Peyer's patch (tissue), 4 donors: Measurements from ENCODE around the gene ATF5. TPM values are rescaled to one million over a fixed set of nuclear protein-coding genes. Genes with fewer than 3 reads are reported as not detected.

Experiments
- DNase-seq, 3 donors: peaks; one replicate each; pipeline ENCODE4 v3.0.0-alpha.2; 2017 to 2019
- H3K27ac ChIP-seq, 4 donors: fragments of 200-600 bp; sonication (generic); one replicate each; pipeline ENCODE4 v1.5.1; 2016 to 2019
- H3K27me3 ChIP-seq, 2 donors: fragments of 200-600 bp; sonication (generic); one replicate each; pipeline ENCODE4 v1.5.1; 2019
- H3K36me3 ChIP-seq, 3 donors: fragments of 200-600 bp; sonication (generic); one replicate each; pipeline ENCODE4 v1.5.1; 2016 to 2019
- H3K4me1 ChIP-seq, 4 donors: fragments of 200-600 bp; sonication (generic); one replicate each; pipeline ENCODE4 v1.5.1; 2016 to 2019
- H3K4me3 ChIP-seq, 4 donors: fragments of 200-600 bp; sonication (generic); 1 replicate in 3 of 4; 2 replicates in 1 of 4; pipeline ENCODE4 v1.5.1; 2016 to 2019; ENCODE audit warnings: mild to moderate bottlenecking in 1 of 4
- H3K9me3 ChIP-seq, 4 donors: fragments of 200-600 bp; sonication (generic); one replicate each; pipeline ENCODE4 v1.5.1; 2016 to 2019; ENCODE audit warnings: mild to moderate bottlenecking in 1 of 4
- POLR2A ChIP-seq, 2 donors: fragments of 450-650 bp; IDR thresholded peaks; one replicate each; pipeline ENCODE4 v1.5.1; 2017; ENCODE audit warnings: antibody characterized with exemption in 2 of 2, mild to moderate bottlenecking in 2 of 2, moderate library complexity in 2 of 2
- total RNA-seq, 4 donors: library from RNA; depleted of rRNA; stranded (reverse); fragments of >200 nt; gene quantifications; one replicate each; pipeline ENCODE4 v1.1.0, GENCODE V29; 2016
- TF ChIP-seq, protein P1 (sequence below), 6 experiments: fragments of 450-650 bp in 4 of 6; fragments of 200-600 bp in 2 of 6; sonication (generic) in 1 of 6; IDR thresholded peaks; one replicate each; pipeline ENCODE4 v1.5.1; 2017 to 2019; ENCODE audit warnings: antibody characterized with exemption in 6 of 6, mild to moderate bottlenecking in 3 of 6, moderate library complexity in 1 of 6

The ATF5 gene
- total RNA-seq, 4 donors from 2014 or later = 3.3 to 21.4 (median 18.2) TPM

DNA sequence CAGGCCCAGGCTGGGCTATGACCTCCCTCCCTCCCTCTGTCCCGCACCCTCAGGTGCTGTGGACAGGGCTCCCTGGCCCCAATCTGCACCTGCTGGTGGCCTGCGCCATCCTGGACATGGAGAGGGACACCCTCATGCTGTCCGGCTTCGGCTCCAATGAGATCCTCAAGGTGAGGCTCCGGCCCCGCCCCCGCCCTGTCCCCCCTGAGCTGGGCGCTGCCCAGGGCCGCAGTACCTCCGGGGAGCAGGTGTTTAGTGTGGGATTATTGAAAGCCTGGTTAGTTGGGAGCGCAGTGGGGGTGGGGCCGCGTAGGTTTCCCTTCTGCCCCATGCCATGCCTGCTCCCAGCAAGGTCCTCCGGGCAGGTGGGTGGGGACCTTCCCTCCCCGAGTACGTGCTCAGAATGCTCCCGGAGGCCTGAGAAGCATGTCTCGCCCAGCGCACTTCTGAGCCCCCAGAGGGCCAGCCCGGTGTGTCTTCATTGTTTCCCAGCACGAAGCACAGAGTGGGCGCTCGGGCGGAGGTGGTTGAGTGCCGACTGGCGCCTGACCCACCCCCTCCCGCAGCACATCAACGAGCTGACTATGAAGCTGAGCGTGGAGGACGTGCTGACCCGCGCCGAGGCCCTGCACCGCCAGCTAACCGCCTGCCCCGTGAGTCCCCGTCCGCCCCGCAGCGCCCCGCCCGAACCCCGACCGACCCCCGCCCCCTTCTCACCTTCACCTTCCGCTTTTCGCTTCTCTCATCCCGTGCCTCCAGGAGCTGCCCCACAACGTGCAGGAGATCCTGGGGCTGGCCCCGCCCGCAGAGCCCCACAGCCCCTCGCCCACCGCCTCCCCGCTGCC lies 41.1 kb upstream of the ATF5 start:
- DNase-seq = no peak
- TF ChIP-seq POLR2A (IDR thresholded peaks at IDR 0.05) = no peak
- TF ChIP-seq, protein P1, sequence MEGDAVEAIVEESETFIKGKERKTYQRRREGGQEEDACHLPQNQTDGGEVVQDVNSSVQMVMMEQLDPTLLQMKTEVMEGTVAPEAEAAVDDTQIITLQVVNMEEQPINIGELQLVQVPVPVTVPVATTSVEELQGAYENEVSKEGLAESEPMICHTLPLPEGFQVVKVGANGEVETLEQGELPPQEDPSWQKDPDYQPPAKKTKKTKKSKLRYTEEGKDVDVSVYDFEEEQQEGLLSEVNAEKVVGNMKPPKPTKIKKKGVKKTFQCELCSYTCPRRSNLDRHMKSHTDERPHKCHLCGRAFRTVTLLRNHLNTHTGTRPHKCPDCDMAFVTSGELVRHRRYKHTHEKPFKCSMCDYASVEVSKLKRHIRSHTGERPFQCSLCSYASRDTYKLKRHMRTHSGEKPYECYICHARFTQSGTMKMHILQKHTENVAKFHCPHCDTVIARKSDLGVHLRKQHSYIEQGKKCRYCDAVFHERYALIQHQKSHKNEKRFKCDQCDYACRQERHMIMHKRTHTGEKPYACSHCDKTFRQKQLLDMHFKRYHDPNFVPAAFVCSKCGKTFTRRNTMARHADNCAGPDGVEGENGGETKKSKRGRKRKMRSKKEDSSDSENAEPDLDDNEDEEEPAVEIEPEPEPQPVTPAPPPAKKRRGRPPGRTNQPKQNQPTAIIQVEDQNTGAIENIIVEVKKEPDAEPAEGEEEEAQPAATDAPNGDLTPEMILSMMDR (IDR thresholded peaks at IDR 0.05) = no peak
- no peak overlapping the region for H3K4me3 ChIP-seq
- H3K27ac ChIP-seq = no peak overlapping the region
- peaks cover 0 to 40% (median 0%) of the 10 kb centered on the region in 3 donors for H3K36me3 ChIP-seq
- no peaks in the 10 kb centered on the region for H3K9me3 ChIP-seq
- no peaks in the 10 kb centered on the region for H3K27me3 ChIP-seq
- H3K4me1 ChIP-seq = peaks cover 0 to 14% (median 8%) of the 10 kb centered on the region in 4 donors

DNA sequence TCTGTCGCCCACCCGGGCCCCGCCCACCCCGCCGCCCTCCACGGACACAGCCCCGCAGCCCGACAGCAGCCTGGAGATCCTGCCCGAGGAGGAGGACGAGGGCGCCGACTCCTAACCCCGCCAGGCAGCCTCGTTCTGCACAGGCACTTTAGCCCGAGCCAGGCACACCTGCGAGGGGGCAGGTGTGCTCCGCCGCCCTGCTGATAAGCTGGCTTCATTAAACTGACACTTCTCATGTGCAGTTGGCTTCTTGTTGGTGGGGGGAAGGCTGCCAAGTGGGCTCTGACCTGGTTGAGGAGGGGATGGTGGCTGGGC lies 40.5 kb upstream of the ATF5 start:
- no peak for DNase-seq
- H3K4me1 ChIP-seq = peaks cover 0 to 14% (median 8%) of the 10 kb centered on the region in 4 donors
- peaks cover 0 to 34% (median 0%) of the 10 kb centered on the region in 3 donors for H3K36me3 ChIP-seq
- H3K27ac ChIP-seq = no peak overlapping the region
- no peaks in the 10 kb centered on the region for H3K27me3 ChIP-seq
- TF ChIP-seq, protein P1 (IDR thresholded peaks at IDR 0.05) = no peak
- TF ChIP-seq POLR2A (IDR thresholded peaks at IDR 0.05) = no peak
- H3K9me3 ChIP-seq = no peaks in the 10 kb centered on the region
- H3K4me3 ChIP-seq = no peak overlapping the region

DNA sequence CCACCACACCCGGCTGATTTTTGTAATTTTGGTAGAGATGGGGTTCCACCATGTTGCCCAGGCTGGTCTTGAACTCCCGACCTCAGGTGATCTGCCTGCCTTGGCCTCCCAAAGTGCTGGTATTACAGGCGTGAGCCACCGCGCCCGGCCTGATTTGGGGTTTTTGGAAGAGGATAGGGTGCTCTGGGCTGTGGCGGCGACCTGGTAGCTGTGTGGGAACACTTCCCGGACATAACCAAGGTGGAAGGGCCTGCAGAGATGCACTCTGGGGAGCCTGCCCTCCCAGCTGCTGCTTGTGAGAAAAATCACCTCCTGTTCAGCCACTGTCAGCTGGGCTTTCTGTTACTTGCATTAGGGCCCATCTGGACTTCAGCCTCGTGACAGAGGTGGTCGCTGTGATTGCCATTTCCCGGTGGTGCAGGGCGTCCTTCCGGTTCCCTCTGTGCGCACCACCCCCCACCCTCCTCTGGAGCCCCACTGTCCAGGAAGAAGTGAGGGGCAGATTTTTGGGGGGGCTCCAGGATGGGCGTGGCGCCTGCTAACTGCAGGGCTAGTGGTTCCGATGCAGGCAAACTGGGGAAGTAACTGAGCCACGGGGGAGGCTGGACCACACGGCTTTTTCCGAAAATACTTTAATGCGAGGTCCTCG lies 39.8 kb upstream of the ATF5 start:
- Histone ChIP-seq H3K4me3 (no peak overlapping the region), H3K27ac (no peak overlapping the region), H3K9me3 (no peaks in the 10 kb centered on the region), H3K4me1 (peaks cover 0 to 14% (median 8%) of the 10 kb centered on the region in 4 donors), H3K27me3 (no peaks in the 10 kb centered on the region), H3K36me3 (peaks cover 0 to 27% (median 0%) of the 10 kb centered on the region in 3 donors)
- no peak for TF ChIP-seq POLR2A (IDR thresholded peaks at IDR 0.05)
- TF ChIP-seq, protein P1 (IDR thresholded peaks at IDR 0.05) = no peak
- no peak for DNase-seq

DNA sequence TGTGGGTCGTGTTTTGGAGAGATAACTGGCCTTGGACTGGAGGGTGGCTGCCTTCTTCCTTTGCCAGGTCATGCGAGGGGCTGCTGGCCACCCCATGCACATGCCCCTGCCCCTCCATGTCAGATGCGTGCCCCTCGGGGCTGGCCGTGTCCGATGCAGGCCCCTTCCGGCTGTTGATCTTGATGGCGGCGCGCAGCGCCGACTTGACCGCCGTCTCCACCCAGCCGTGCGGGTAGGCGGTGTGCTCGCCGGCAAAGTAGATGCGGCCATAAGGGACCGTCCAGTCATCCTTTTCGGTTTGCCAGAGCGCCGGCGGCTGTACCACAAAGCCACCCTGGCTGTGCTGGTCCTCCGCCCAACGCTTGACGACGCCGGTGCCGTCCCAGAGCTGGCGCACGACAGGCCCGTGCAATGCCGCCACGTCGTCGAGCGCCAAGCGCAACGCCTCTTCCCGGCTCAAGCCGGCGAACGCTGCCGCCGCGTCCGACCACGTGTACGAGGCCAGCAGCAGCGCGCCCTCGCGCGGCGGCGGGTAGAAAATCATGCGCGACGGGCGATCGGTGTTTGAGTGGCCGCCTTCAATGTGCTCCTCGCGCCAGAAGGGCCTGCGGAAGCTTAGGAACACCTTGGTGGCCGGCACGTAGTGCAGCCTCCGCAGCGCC lies 39.2 kb upstream of the ATF5 start:
- peak overlapping the region; percentile 36 to 52 (median 43) for H3K4me3 ChIP-seq
- peak; percentile 70 to 87 (median 82) for DNase-seq
- H3K9me3 ChIP-seq = no peaks in the 10 kb centered on the region
- H3K4me1 ChIP-seq = peaks cover 0 to 14% (median 8%) of the 10 kb centered on the region in 4 donors
- H3K27ac ChIP-seq = peak overlapping the region in 2 of 4 donors; percentile 25 to 63
- H3K27me3 ChIP-seq = no peaks in the 10 kb centered on the region
- no peak for TF ChIP-seq POLR2A (IDR thresholded peaks at IDR 0.05)
- TF ChIP-seq, protein P1 (IDR thresholded peaks at IDR 0.05) = peak; percentile 72 to 82 (median 76)
- peaks cover 0 to 20% (median 0%) of the 10 kb centered on the region in 3 donors for H3K36me3 ChIP-seq
